A172 (cell line): Measurements from ENCODE around the gene ABHD6. TPM values are rescaled to one million over a fixed set of nuclear protein-coding genes. Genes with fewer than 3 reads are reported as not detected.
"Not testable (repeated sequence)": the region's sequence is repeated elsewhere in the genome, so short reads cannot be mapped to it uniquely, and the experiment has no call there.

Source experiments
- DNase-seq: peaks from one replicate; pipeline ENCODE4 v3.0.0-alpha.2; 2015; ENCODE audit warnings: low spot score
- total RNA-seq: library from RNA; depleted of rRNA; stranded (reverse); fragments of >200 nt; shearing (Covaris generic); gene quantifications from 2 replicates; pipeline ENCODE4 v1.2.3, GENCODE V29; 2014

ABHD6 gene
- total RNA-seq, 1 experiment from 2014 or later: 8.9 TPM

- no peak for DNase-seq
Observed at GRCh38 chr3:58322793-58323192, 85.2 kb downstream of the ABHD6 start.

DNA sequence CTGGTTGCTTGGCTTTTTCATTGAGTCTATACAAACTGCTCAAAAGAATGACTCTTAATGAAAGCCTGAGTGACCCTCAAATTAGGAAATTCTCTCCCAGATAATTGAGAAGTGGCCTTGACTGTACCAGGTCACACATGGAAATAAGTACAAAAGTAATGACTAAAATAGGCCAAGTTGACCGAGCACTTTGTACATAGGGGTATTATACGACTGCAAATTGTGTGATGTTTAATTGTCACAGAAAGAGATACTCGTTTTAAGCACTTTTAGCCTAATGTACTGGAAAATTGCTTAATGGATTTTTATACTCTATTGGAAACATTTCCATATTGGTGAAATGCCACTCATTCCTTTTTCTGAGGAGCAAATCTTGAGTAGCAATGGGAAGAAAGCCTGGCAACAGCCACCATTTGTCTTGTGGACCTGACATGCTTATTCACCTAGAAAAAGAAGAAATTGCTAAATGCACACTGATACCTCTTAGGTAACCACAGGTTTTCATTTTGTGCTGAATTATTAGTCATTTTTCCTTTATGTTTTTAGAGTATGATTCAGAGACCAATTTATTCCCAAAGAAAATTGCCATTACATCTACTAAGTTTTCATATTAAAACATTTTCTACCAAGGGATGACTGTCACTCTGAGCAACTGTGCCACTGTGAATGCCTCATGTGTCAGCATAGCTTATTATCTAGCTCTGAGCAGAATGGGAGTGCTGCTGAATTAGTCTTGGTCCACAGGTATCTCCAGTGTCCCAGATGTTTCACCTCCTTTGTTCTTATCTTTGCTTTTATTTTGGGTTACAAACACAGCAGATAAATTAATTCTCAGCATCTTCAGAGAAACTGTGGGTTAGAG, 86.2 kb downstream of the ABHD6 start:
- no peak for DNase-seq

DNA sequence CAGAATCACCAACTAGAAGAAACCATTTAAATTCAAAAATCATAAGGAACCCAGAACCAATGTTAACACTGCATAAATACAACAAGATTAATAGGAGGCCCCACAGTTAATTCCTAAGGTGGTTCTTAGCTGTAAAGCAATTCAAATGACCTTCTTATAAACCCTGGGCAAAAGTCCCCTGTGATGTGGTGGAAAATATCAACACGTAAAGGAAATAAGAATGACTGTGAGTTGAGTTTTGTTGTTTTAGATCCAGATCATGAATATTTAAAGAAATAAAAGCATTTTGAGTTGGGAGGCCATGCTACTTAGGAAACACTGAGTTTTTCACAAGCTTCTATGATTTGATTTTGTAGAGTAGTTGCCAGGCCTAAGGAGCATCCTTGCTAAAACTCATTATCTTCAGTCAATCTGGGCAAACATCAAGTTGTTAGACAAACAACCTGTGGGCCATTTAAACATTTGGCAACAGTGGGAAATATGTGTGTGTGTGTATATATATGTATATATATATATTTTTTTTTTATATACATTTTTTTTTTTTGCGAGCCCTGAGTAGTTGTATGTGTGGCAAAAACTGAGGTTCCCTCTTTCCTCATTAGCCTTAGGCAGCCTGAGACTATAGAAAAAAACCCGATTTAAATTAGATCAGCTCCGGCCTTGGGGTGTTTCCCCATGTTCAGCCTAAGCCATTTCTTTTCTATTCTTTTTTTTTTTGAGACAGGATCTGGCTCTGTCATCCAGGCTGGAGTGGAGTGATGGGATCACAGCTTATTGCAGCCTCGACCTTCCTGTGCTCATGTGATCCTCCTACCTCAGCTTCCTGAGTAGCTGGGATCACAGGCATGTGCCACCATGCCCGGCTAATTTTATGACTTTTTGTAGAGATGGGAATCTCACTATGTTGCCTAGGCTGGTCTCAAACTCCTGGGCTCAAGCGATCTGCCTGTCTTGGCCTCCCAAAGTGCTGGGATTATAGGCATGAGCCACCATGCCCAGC, 87.1 kb downstream of the ABHD6 start:
- DNase-seq: no peak

GRCh38 chr3:58325525-58325992, 88.0 kb downstream of the ABHD6 start:
- DNase-seq: no peak

- no peak for DNase-seq
Observed at GRCh38 chr3:58326267-58326900, 88.8 kb downstream of the ABHD6 start.

GRCh38 chr3:58329150-58329921, 91.7 kb downstream of the ABHD6 start:
- no peak for DNase-seq

DNA sequence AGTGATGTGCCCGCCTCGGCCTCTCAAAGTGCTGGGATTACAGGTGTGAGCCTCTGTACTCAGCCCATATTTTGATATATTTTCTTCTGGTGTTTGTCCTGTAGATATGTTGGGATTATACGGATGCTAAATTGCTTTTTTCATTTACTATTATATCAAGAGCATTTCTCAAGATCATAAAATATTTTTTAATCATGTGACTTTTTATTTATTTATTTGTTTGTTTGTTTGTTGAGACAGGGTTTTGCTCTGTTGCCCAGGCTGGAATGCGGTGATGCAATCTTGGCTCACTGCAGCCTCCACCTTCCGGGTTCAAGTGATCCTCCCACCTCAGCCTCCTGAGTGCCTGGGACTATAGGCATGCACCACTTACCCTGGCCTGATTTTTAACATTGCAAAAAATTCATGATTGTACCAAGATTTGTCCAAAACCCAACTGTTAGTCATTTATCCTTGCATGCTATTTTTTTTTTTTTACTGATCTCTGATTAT, 92.4 kb downstream of the ABHD6 start:
- DNase-seq: no peak

DNA sequence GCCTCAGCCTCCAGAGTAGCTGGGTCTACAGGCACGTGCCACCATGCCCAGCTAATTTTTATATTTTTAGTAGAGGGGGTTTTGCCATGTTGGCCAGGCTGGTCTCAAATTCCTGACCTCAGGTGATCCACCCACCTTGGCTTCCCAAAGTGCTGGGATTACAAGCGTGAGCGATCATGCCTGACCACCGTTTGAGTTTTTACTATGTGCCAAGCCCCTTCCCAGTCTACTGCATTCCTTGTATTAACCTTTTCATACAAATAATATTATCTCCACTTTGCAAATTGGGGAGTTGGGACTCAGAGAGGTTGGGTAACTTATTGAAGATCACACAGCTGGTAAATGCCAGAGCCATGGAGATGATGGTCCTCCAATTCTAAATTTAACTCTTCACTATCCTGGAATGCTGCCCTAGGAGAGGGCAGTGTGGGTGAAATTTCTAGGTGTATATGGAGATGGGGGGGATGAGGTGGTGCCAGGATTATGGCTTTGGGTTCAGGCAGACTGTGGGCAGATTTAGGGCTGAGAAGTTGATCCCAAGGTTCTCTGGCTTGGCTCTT, 94.1 kb downstream of the ABHD6 start:
- no peak for DNase-seq

DNA sequence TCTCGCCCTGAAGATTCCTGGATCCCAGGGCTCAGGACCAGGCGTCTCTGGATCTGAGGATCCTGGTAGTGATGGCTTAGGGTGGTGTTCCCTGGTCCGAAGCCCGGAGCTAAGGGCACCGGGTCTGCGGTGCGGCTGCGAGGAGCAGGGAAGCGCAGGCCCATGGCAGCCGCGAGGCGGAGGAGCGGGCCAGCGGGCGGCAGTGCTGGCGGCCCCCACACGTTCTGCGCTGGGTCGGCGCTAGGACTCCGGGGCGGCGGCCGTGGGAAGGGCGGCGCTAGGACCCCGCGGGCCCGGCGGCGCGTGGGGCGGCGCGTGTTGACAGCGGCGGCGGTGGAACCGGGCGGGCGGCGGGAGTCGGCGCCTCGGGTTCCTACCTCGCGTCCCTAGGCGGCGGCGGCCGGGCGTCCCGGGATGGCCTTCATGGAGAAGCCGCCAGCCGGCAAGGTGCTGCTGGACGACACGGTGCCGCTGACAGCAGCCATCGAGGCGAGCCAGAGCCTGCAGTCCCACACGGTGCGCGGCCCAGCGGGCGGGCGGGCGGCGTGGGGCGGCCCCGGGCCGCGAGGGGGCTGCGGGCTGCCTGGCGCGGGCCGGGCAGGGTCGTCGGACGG, 95.1 kb downstream of the ABHD6 start, which contains the start of gene PXK:
Gene PXK, plus strand, starts transcription at position 318 of the 614 bp plus-strand sequence. Its CDS starts 97 bp downstream, at position 415.
- peak; percentile 21 for DNase-seq

GRCh38 chr3:58333206-58334012, 95.8 kb downstream of the ABHD6 start:
- peak; percentile 13 for DNase-seq

- DNase-seq: no peak
Observed at GRCh38 chr3:58334013-58334321, 96.4 kb downstream of the ABHD6 start.

DNA sequence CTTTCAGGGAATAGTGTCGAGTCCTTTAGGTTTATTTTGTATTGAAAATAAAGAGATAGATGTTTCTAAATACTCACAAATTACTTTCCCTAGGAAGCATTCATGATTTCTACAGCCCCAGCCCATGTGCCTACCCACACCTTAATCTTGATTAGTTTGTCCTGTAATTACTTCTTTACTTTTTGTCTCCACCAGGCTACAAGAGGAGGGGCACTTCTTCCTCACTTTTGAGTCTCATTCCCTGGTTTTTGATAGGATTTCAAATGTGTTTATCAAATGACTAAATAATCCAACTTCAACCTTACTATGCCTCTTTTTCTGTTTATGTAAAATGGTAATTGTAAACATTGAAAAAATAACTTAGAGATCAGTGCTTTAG, 96.9 kb downstream of the ABHD6 start:
- no peak for DNase-seq

DNA sequence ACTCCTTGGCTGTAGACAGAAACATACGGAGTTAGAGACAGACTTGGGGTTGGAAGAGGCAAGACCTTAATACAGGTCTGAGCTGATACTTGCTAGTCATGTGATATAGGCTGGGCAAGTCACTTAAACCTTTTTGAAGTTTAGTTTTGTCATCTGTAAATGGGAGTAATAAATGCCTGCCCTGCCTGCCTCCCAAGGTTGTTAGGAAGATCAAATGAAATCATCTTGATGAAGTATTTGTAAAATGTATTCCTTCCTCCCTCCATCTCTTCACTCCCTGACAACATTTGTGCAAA, 98.0 kb downstream of the ABHD6 start:
- DNase-seq: no peak

DNA sequence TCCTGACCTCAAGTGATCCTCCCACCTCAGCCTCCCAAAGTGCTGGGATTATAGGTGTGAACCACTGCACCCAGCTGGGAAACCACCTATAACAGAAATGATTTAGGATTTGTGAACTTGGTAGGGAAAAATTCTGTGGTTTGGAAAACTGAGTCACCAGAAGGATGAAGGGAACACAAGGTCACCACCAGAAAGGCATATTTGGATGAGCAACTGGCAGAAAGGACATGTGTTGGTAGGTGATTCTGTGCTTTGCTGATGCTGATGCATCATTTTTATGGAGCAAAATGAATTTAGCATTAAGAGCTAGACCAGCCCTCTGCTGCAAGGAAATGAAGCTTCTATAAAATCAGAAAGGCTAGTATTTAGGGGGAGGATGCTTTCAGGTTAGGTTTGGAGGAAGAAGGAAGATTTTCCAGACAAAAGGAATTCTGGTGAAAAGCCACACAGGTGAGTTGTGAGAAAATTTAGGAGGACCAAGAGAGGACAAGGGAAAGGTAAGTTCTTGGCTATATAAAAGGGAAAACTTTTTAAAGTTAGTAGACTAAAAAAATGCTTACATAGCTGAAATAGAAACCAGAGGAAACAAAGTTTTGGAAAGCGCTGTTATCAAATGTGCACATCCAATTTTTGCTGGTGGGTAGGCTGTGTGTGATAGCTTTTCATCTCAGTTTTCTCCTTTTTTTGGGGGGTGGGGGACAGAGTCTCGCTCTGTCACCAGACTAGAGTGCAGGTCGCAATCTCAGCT, 98.7 kb downstream of the ABHD6 start:
- peak; percentile 80 for DNase-seq

- no peak for DNase-seq
Observed at GRCh38 chr3:58337190-58337589, 99.6 kb downstream of the ABHD6 start.

- DNase-seq: not testable (repeated sequence)
Observed at GRCh38 chr3:58339146-58339545, 101.6 kb downstream of the ABHD6 start.

GRCh38 chr3:58340594-58341244, 103.1 kb downstream of the ABHD6 start:
- no peak for DNase-seq

DNA sequence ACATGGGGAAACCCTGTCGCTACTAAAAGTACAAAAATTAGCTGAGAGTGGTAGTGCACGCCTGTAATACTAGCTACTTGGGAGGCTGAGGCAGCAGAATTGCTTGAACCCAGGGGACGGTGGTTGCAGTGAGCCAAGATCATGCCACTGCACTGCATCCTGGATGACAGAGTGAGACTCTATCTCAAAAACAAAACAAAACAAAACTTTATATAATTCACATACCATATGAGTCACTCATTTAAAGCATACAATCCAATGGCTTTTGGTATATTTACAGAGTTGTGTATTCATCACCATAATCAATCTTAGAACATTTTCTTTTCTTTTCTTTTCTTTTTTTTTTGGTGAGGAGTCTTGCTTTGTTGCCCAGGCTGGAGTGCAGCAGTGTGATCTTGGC, 103.8 kb downstream of the ABHD6 start:
- no peak for DNase-seq
